ENCODE results near the gene NPR2.

DNA sequence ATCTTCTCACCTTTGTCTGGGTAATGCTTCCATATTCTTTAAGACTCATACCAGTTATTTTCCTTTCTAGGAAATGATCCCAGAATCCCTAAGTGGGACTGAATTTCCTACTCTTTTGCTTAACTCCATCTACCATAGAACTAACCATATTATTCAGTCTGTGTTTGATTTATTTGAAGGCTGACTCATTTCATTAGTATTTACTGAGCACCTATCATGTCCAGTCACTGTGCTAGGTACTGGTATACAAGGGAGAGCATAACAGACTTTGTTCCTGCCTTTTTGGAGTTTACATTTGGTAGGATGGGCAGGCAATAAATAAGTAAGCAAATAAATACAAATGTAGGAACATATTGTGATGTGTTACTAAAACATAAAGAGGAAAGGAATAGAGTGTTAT, 4.3 kb downstream of the NPR2 start:
- no peak for TF ChIP-seq POLR2A (IDR thresholded peaks at IDR 0.05)
- no peak for TF ChIP-seq CTCF (IDR thresholded peaks at IDR 0.05)
- no peak for TF ChIP-seq POLR2AphosphoS5 (IDR thresholded peaks at IDR 0.05)
- no peak for TF ChIP-seq EP300 (IDR thresholded peaks at IDR 0.05; ENCODE audit: low read depth)

All from transverse colon (tissue), 4 donors.